A673 (cell line): ENCODE measurements around the gene NEGR1.

ENCODE experiments used
- CTCF ChIP-seq: fragments of 300-800, 200-600 bp; sonication (generic); conservative IDR thresholded peaks from 2 replicates; pipeline ENCODE4 v1.5.1; 2017; ENCODE audit warnings: low read depth, mild to moderate bottlenecking, antibody characterized with exemption, low read length, moderate library complexity, mixed read lengths
- EZH2 ChIP-seq: fragments of 200-600 bp; sonication (generic); IDR thresholded peaks from 2 replicates; pipeline ENCODE4 v1.6.1; 2017; ENCODE audit warnings: borderline replicate concordance, low read depth, mild to moderate bottlenecking, mixed read lengths, antibody characterized with exemption, low read length; ENCODE audit not compliant: poor library complexity, severe bottlenecking

GRCh38 chr1:71719330-71719729, 563.0 kb downstream of the NEGR1 start:
- TF ChIP-seq CTCF, result no peak
- no peak for TF ChIP-seq EZH2
